Measurements from ENCODE around the gene CAB39. TPM values are rescaled to one million over a fixed set of nuclear protein-coding genes. Genes with fewer than 3 reads are reported as not detected.
A peak's percentile ranks its signal among the peaks of the same experiment; 100 is the strongest.
"Not testable (repeated sequence)": the region's sequence is repeated elsewhere in the genome, so short reads cannot be mapped to it uniquely, and the experiment has no call there.

The CAB39 gene
- total RNA-seq, 2 experiments from 2014 or later = 122 to 148 TPM

- POLR2A ChIA-PET = interaction anchor here (0.7 kb wide), 1 partner anchor 308 kb away, joined by 3 read pairs; no protein-coding TSS in a partner anchor
- intact Hi-C loops (cut with DNase I, micrococcal nuclease) = loop anchor here in 1 of 2 experiments (10.0 kb wide), 1 partner anchor 710 kb away; no protein-coding TSS in a partner anchor
- CTCF ChIA-PET = interaction anchor here (0.9 to 2.8 kb wide), 19 partner anchors 9 to 648 kb away, joined by 3 to 36 read pairs (median 5); no protein-coding TSS in a partner anchor
- no peak for DNase-seq
- H3K9me3 Mint-ChIP-seq (ENCODE audit: low read depth) = no peaks in the 10 kb centered on the region
- H3K4me1 Mint-ChIP-seq = peaks cover 61% of the 10 kb centered on the region
- ATAC-seq = no peak
- H3K27ac Mint-ChIP-seq = peak overlapping the region; percentile 93
- H3K36me3 Mint-ChIP-seq (ENCODE audit: low read depth) = peaks cover 33% of the 10 kb centered on the region
- no peaks in the 10 kb centered on the region for H3K27me3 Mint-ChIP-seq
- H3K4me3 Mint-ChIP-seq = peak overlapping the region; percentile 90
Observed at GRCh38 chr2:230715201-230715600, 2.6 kb downstream of the CAB39 start.

- ATAC-seq = no peak
- Mint-ChIP-seq H3K27me3 (no peaks in the 10 kb centered on the region), H3K4me1 (peaks cover 70% of the 10 kb centered on the region), H3K36me3 (ENCODE audit: low read depth) (peaks cover 41% of the 10 kb centered on the region), H3K9me3 (ENCODE audit: low read depth) (no peaks in the 10 kb centered on the region), H3K27ac (no peak overlapping the region), H3K4me3 (no peak overlapping the region)
- CTCF ChIA-PET = interaction anchor here (0.6 to 0.9 kb wide), 4 partner anchors 11 to 82 kb away, joined by 3 read pairs; no protein-coding TSS in a partner anchor
- intact Hi-C loops (cut with DNase I, micrococcal nuclease) = loop anchor here in 1 of 2 experiments (10.0 kb wide), 1 partner anchor 712 kb away; no protein-coding TSS in a partner anchor
- no peak for DNase-seq
- POLR2A ChIA-PET = no interaction called here
Observed at GRCh38 chr2:230716588-230716987, 3.9 kb downstream of the CAB39 start.

GRCh38 chr2:230717600-230717999 is 5.0 kb downstream of the CAB39 start:
- ATAC-seq (no peak), DNase-seq (no peak)
- H3K9me3 Mint-ChIP-seq (ENCODE audit: low read depth) = no peaks in the 10 kb centered on the region
- H3K4me1 Mint-ChIP-seq = peaks cover 74% of the 10 kb centered on the region
- ChIA-PET CTCF (interaction anchor here (1.0 kb wide), 1 partner anchor 79 kb away, joined by 3 read pairs; no protein-coding TSS in a partner anchor), POLR2A (no interaction called here)
- intact Hi-C loops (cut with DNase I, micrococcal nuclease) = loop anchor here in 1 of 2 experiments (10.0 kb wide), 1 partner anchor 713 kb away; no protein-coding TSS in a partner anchor
- no peaks in the 10 kb centered on the region for H3K27me3 Mint-ChIP-seq
- H3K36me3 Mint-ChIP-seq (ENCODE audit: low read depth) = peaks cover 49% of the 10 kb centered on the region
- H3K27ac Mint-ChIP-seq = peak overlapping the region; percentile 77
- peak overlapping the region; percentile 50 for H3K4me3 Mint-ChIP-seq

- intact Hi-C loops (cut with DNase I, micrococcal nuclease) = loop anchor here in 1 of 2 experiments (10.0 kb wide), 1 partner anchor 715 kb away; no protein-coding TSS in a partner anchor
- ATAC-seq (no peak), DNase-seq (no peak)
- peaks cover 53% of the 10 kb centered on the region for H3K36me3 Mint-ChIP-seq (ENCODE audit: low read depth)
- no peaks in the 10 kb centered on the region for H3K27me3 Mint-ChIP-seq
- no peak overlapping the region for H3K4me3 Mint-ChIP-seq
- H3K27ac Mint-ChIP-seq = peak overlapping the region; percentile 86
- no peaks in the 10 kb centered on the region for H3K9me3 Mint-ChIP-seq (ENCODE audit: low read depth)
- peaks cover 87% of the 10 kb centered on the region for H3K4me1 Mint-ChIP-seq
- ChIA-PET CTCF (no interaction called here), POLR2A (no interaction called here)
Observed at GRCh38 chr2:230719340-230719739, 6.7 kb downstream of the CAB39 start.

- Mint-ChIP-seq H3K9me3 (ENCODE audit: low read depth) (no peaks in the 10 kb centered on the region), H3K4me1 (peaks cover 86% of the 10 kb centered on the region), H3K27me3 (no peaks in the 10 kb centered on the region), H3K4me3 (peak overlapping the region; percentile 1), H3K36me3 (ENCODE audit: low read depth) (peaks cover 50% of the 10 kb centered on the region), H3K27ac (peak overlapping the region; percentile 82)
- ATAC-seq (no peak), DNase-seq (no peak)
- intact Hi-C loops (cut with DNase I, micrococcal nuclease) = loop anchor here in 1 of 2 experiments (2.0 kb wide), 1 partner anchor 77 kb away; no protein-coding TSS in a partner anchor
- POLR2A ChIA-PET = no interaction called here
- CTCF ChIA-PET = interaction anchor here (0.9 to 2.0 kb wide), 6 partner anchors 10 to 77 kb away, joined by 3 to 10 read pairs (median 4); partner anchors contain the start of gene CAB39
Observed at GRCh38 chr2:230721712-230722111, 9.1 kb downstream of the CAB39 start.

- intact Hi-C loops (cut with DNase I, micrococcal nuclease) = loop anchor here in 1 of 2 experiments (2.0 kb wide), 1 partner anchor 76 kb away; no protein-coding TSS in a partner anchor
- Mint-ChIP-seq H3K27me3 (no peaks in the 10 kb centered on the region), H3K36me3 (ENCODE audit: low read depth) (peaks cover 48% of the 10 kb centered on the region), H3K4me1 (peaks cover 82% of the 10 kb centered on the region), H3K4me3 (peak overlapping the region; percentile 9), H3K9me3 (ENCODE audit: low read depth) (no peaks in the 10 kb centered on the region), H3K27ac (peak overlapping the region; percentile 83)
- no peak for DNase-seq
- ChIA-PET CTCF (interaction anchor here (0.5 to 4.6 kb wide), 15 partner anchors 8 to 572 kb away, joined by 3 to 23 read pairs (median 4); partner anchors contain the start of gene CAB39), POLR2A (no interaction called here)
- ATAC-seq = no peak
Observed at GRCh38 chr2:230722207-230722885, 9.7 kb downstream of the CAB39 start.

GRCh38 chr2:230723363-230723762 is 10.7 kb downstream of the CAB39 start:
- intact Hi-C loops (cut with DNase I, micrococcal nuclease) = loop anchor here (1.0 to 2.0 kb wide), 2 partner anchors 9 to 75 kb away; no protein-coding TSS in a partner anchor
- no peaks in the 10 kb centered on the region for H3K9me3 Mint-ChIP-seq (ENCODE audit: low read depth)
- ATAC-seq = peak; percentile 87
- peak; percentile 40 for DNase-seq
- peak overlapping the region; percentile 55 for H3K4me3 Mint-ChIP-seq
- CTCF ChIA-PET = interaction anchor here (0.9 to 4.6 kb wide), 11 partner anchors 8 to 75 kb away, joined by 3 to 23 read pairs (median 4); no protein-coding TSS in a partner anchor
- peaks cover 72% of the 10 kb centered on the region for H3K4me1 Mint-ChIP-seq
- H3K27ac Mint-ChIP-seq = peak overlapping the region; percentile 88
- POLR2A ChIA-PET = no interaction called here
- no peaks in the 10 kb centered on the region for H3K27me3 Mint-ChIP-seq
- H3K36me3 Mint-ChIP-seq (ENCODE audit: low read depth) = peaks cover 46% of the 10 kb centered on the region

- H3K27ac Mint-ChIP-seq; H3K9me3 Mint-ChIP-seq (ENCODE audit: low read depth); H3K4me3 Mint-ChIP-seq; ATAC-seq; POLR2A ChIA-PET; H3K27me3 Mint-ChIP-seq; intact Hi-C loops (cut with DNase I, micrococcal nuclease); DNase-seq: not testable (repeated sequence)
- peaks cover 46% of the 10 kb centered on the region for H3K36me3 Mint-ChIP-seq (ENCODE audit: low read depth)
- CTCF ChIA-PET = interaction anchor here (4.6 kb wide), 1 partner anchor 11 kb away, joined by 23 read pairs; no protein-coding TSS in a partner anchor
- peaks cover 66% of the 10 kb centered on the region for H3K4me1 Mint-ChIP-seq
Observed at GRCh38 chr2:230724957-230725356, 12.3 kb downstream of the CAB39 start.

- H3K27me3 Mint-ChIP-seq = no peaks in the 10 kb centered on the region
- CTCF ChIA-PET = interaction anchor here (0.7 to 2.2 kb wide), 6 partner anchors 9 to 110 kb away, joined by 3 to 11 read pairs (median 4); no protein-coding TSS in a partner anchor
- peaks cover 24% of the 10 kb centered on the region for H3K36me3 Mint-ChIP-seq (ENCODE audit: low read depth)
- H3K4me3 Mint-ChIP-seq = no peak overlapping the region
- no peak for DNase-seq
- H3K9me3 Mint-ChIP-seq (ENCODE audit: low read depth) = no peaks in the 10 kb centered on the region
- peaks cover 67% of the 10 kb centered on the region for H3K4me1 Mint-ChIP-seq
- no peak for ATAC-seq
- intact Hi-C loops (cut with DNase I, micrococcal nuclease) = no loop called here
- POLR2A ChIA-PET = interaction anchor here (0.6 kb wide), 1 partner anchor 63 kb away, joined by 3 read pairs; no protein-coding TSS in a partner anchor
- no peak overlapping the region for H3K27ac Mint-ChIP-seq
Observed at GRCh38 chr2:230731512-230731911, 18.9 kb downstream of the CAB39 start.

- Mint-ChIP-seq H3K9me3 (ENCODE audit: low read depth) (no peaks in the 10 kb centered on the region), H3K36me3 (ENCODE audit: low read depth) (peaks cover 27% of the 10 kb centered on the region)
- CTCF ChIA-PET = interaction anchor here (0.7 to 2.1 kb wide), 3 partner anchors 19 to 119 kb away, joined by 3 to 6 read pairs (median 4); no protein-coding TSS in a partner anchor
Observed at GRCh38 chr2:230732914-230733401, 20.3 kb downstream of the CAB39 start.

More at GRCh38 chr2:230732914-230733401, 20.3 kb downstream of the CAB39 start:
- Mint-ChIP-seq H3K4me1 (peaks cover 77% of the 10 kb centered on the region), H3K4me3 (no peak overlapping the region), H3K27me3 (no peaks in the 10 kb centered on the region), H3K27ac (no peak overlapping the region)
- POLR2A ChIA-PET = no interaction called here
- intact Hi-C loops (cut with DNase I, micrococcal nuclease) = no loop called here
- ATAC-seq = no peak
- DNase-seq = no peak
